NCI-H345 treated with DMSO at 0.1 percent for 48 hours (cell line): Measurements from ENCODE around the gene CCNL1.
"Not testable (repeated sequence)": the region's sequence is repeated elsewhere in the genome, so short reads cannot be mapped to it uniquely, and the experiment has no call there.

Source experiments
- DNase-seq: peaks from one replicate; lab custom pipeline; 2025; ENCODE audit not compliant: unreplicated experiment; lab: John Stamatoyannopoulos, UW

CCNL1 gene

GRCh38 chr3:157104928-157105652 lies 54.9 kb downstream of the CCNL1 start:
- DNase-seq = no peak

DNA sequence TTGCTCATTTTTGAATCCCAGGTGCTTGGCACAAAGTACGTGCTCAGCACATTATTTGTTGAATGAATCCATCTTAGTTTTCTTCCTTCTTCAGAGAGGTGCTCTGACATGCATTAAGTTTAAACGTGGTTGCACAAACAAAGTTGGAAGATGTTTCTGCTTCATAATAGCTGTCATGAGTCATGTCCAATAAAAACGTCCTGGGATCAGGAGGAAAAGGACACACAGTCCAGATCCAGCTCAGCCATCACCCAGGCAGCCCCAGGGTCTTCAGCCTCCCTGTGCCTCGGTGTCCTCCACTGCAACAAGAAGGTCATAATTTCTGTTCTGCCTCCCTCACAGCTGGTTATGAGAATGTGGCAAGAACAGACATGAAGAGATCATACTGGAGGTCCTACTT lies 55.4 kb downstream of the CCNL1 start:
- no peak for DNase-seq

GRCh38 chr3:157103860-157104259 lies 56.1 kb downstream of the CCNL1 start:
- DNase-seq = no peak

GRCh38 chr3:157103280-157103679 lies 56.7 kb downstream of the CCNL1 start:
- no peak for DNase-seq

- DNase-seq = not testable (repeated sequence)
Measured at GRCh38 chr3:157102595-157102994, 57.4 kb downstream of the CCNL1 start.

GRCh38 chr3:157102098-157102497 lies 57.8 kb downstream of the CCNL1 start:
- DNase-seq = no peak

- DNase-seq = no peak
Measured at GRCh38 chr3:157101486-157101885, 58.5 kb downstream of the CCNL1 start.

DNA sequence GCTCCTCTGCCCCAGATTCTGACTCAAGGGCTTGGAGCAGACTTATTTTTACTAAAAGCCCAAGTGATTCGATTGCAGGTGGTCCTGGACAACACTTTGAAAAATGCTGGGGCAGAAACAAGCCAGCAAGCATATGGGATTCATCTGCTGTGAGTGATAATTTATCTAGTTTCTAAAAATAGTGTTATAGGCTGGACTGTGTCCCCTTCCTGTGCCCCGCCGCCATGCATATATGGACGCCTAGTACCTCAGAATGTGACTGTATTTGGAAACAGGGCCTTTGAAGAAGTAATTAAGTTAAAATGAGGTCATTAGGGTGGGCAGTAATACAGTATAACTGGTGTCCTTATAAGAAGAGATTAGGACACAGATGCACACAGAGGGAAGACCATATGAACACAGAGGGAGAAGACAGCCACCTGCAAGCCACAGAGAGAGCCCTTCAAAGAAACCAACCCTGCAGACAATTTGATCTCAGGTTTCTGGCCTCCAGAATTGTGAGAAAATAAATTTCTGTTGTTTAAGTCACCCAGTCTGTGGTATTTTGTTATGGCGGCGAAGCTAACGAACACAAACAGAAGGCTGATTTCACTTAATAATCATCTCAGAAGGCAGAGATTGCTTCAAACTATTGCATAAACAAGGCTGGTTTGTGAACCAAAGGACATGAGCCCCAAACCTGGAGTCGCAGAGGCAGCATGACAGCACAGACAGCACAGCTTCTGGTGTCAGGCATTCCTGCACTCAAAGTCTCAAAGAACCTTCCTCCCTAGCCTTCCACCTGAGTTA lies 59.1 kb downstream of the CCNL1 start:
- no peak for DNase-seq

DNA sequence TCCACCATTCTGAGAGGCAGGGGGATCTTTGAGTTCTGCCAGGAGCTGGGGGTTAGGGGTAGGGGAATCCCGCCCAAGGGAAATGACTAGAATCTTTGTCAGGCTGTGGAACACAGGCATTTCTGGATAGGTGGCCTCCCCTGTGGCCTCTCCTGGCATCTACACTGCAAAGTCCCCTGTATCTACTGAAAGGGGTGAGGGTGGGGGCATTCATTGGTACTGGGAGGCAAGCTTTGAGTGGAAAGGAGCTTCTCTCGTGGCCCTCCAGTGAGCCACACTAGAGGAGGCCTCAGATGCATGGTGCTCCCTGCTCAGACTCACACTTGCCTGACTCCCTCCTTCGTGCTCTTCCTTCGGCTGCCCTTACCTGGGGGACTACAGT lies 59.9 kb downstream of the CCNL1 start:
- no peak for DNase-seq

DNA sequence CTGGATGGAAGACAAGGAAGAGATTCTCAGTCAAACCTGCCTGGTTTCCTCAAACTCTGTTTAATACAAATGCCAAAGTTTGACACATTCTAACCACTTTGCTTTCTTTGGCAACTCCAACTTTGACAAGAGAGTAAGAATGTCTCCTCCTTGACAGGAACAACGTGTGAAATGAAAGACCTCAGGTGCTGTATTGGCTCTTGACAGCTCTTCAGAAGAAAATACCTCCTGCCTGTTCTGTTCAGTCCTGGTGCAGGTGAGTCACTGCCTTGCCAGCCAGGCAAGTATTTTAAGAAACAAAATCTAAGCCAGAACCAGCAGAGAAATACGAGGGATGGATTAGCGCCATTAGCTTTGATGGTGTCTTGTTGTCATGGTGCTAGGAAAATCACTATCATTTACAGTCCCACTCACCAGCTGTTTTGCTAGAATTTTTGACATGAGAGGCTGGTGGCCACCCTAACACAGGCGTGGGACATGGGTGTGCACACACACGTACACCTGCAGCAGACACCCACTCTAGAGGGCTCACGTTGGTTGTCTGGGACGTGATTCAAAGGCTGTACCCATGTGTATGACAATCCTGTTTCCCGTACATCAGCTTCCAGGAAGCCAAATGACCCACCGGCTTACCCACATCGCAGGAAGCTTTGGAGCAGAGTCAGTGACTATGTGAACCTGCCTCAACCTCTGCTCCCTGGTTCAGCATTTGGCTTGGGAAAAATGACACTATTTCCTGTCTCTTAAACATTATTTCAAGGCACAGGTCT lies 60.4 kb downstream of the CCNL1 start:
- no peak for DNase-seq

- DNase-seq = no peak
Measured at GRCh38 chr3:157098823-157099185, 61.1 kb downstream of the CCNL1 start.

DNA sequence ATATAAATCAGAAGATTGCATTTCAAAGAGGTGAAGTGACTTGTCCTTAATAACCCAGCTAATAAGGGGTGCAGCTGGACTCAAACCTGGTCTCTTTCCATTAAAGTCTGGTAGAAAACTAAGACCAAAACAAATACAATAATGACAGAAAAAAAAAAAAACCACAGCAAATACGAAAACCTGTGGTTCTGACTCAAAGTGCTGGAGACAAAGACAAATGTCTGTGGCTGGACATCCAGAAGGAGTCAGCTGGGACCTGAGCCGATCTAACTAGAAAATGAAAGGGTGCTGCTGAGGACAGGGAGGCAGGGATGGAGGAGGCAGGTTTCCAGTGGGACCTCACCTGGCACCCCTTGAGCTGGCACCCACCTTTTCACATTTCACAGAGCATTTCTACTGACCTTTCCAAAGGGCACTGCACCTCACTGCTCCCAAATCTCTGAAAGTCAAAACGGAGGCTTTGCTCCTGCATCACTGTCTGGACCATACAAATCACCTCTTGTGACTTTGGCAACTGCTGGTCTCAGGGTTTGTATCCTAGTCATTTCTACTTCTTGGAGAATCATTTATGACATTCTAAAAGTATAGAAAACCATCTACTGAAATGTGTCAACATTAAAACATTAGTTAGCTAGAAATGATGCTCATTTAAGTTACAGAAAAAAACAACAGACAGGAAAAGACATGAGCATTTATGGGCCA lies 61.7 kb downstream of the CCNL1 start:
- no peak for DNase-seq
